ENCODE results near the gene ANKRD44.

GRCh38 chr2:197245829-197246804 lies 64.5 kb downstream of the ANKRD44 start:
- TF ChIP-seq YY1 (IDR thresholded peaks at IDR 0.05; ENCODE audit: insufficient read depth, insufficient read length) (no peak), SUZ12 (IDR thresholded peaks at IDR 0.05; ENCODE audit: extremely low read depth, insufficient read depth, insufficient read length) (no peak)
